ENCODE data around the gene NRF1.
"Not testable (repeated sequence)": the region's sequence is repeated elsewhere in the genome, so short reads cannot be mapped to it uniquely, and the experiment has no call there.

NRF1 gene

GRCh38 chr7:129652914-129653313 is 41.4 kb downstream of the NRF1 start:
- no peak overlapping the region for H3K27ac ChIP-seq
- no peak for TF ChIP-seq CTCF (conservative IDR thresholded peaks at IDR 0.05)

- H3K27ac ChIP-seq: no peak overlapping the region
- no peak for TF ChIP-seq CTCF (conservative IDR thresholded peaks at IDR 0.05)
These were observed 44.3 kb downstream of the NRF1 start for GRCh38 chr7:129655811-129656210.

GRCh38 chr7:129657363-129657762 is 45.8 kb downstream of the NRF1 start:
- H3K27ac ChIP-seq: no peak overlapping the region
- TF ChIP-seq CTCF (conservative IDR thresholded peaks at IDR 0.05): no peak

GRCh38 chr7:129659907-129660306 is 48.4 kb downstream of the NRF1 start:
- not testable (repeated sequence) for H3K27ac ChIP-seq

- no peak for TF ChIP-seq CTCF (conservative IDR thresholded peaks at IDR 0.05)
- no peak overlapping the region for H3K27ac ChIP-seq
These were observed 50.2 kb downstream of the NRF1 start for GRCh38 chr7:129661645-129662182.

- H3K27ac ChIP-seq: not testable (repeated sequence)
These were observed 51.7 kb downstream of the NRF1 start for GRCh38 chr7:129663240-129663639.

GRCh38 chr7:129664029-129665012 is 52.8 kb downstream of the NRF1 start:
- TF ChIP-seq CTCF (conservative IDR thresholded peaks at IDR 0.05): peak; percentile 82
- peak overlapping the region; percentile 31 for H3K27ac ChIP-seq

- no peak for TF ChIP-seq CTCF (conservative IDR thresholded peaks at IDR 0.05)
- peak overlapping the region; percentile 31 for H3K27ac ChIP-seq
These were observed 53.5 kb downstream of the NRF1 start for GRCh38 chr7:129665013-129665401.

All from VCaP (cell line).